MV-4-11 (cell line): ENCODE data around the gene NT5C1B.

Experiments used
- DNase-seq: peaks from one replicate; lab custom pipeline; 2025; lab: John Stamatoyannopoulos, UW

The NT5C1B gene

DNA sequence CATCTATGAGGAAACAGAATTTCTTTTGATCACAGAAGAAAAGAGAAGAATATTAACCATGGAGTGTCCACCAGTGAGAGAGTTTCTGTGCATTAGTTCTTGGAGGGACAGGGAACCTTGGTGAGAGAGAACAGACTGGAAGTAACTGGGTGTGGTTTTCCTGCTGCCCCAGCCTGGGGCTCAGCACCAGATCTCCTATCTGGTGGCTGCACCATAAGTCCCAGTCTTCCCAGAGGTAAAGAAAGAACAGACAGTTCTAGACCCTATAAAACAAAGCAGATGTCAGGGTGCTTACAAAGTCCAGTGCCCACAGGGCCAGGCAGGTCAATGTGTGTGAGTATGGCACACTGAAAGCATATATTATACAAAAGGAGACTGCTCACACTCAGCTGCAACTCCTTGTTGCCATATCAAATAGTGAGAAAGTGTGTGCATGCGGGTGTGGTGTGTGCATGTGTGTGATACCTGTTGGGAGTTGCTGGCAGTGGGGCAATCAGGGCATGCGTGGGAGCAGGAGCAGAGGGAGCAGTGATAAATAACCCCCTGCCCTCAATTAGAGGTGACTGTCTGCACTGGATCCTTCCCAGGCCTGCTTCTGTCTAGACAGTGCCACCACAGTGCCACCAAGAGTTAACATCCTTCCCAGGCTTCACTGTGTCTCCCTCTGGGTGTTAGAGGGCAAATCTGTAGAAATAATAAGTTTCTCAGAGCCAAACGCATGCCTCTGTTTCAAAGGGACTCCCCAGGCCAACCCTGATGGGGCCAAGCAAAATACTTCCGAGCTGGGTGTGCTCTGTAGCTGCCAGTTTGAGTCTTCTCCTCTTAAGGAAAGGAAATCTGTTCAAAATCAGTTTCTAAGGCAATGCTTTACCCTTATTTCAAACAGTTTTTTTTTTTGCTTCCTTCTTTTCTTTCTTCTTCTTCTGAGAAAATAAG lies 74.6 kb downstream of the NT5C1B start:
- no peak for DNase-seq
